ENCODE data around the gene SIGLEC10. TPM values are rescaled to one million over a fixed set of nuclear protein-coding genes. Genes with fewer than 3 reads are reported as not detected.

Gene SIGLEC10
- total and polyA plus RNA-seq, 9 of the 15 experiments (the other 6 are each of a cell fraction or from before 2014, with no cell fraction given), result 0.10 to 1.8 (median 0.82) TPM

DNA sequence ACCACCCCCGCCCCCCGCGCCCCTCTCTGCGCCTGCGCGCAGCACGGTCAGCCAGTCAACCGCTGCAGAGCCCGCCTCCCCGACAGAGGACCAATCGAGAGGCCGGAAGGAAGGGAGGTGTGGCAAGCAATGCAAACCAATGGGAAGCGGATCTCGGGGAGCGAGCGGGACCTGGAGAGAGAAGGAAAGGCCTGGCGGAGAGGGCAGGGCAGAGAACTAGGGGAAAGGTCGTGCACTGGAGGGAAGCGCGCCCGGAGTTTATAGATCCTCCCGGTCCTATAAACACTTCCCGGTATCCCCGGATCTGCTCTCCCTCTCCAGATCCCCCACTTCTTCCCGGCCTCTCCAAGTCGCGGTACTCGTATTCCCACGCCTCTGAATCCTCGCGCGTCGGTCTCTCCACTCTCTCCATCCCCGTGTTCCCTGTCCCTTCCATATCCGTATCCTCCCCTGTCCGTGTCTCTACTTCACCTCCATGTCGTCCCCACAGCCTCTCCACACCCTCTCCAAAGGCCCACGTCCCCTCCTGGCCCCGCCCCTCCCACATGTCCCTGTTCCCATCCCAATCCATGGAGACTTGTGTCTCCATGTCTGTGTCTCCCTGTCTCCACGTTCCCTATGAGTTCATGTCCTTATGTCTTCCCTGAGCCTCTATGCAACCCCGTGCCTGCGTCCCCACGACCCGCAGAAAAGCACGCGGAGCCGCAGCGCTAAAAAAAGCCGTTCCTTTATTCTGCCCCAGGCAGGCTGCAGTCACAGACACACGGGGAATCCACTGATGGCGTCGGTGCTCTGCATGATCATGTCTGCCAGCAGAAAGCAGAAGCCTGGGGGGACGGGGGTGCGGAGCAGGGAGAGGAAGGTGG, 50.8 kb downstream of the SIGLEC10 start (continued):
- TF ChIP-seq, protein P1, sequence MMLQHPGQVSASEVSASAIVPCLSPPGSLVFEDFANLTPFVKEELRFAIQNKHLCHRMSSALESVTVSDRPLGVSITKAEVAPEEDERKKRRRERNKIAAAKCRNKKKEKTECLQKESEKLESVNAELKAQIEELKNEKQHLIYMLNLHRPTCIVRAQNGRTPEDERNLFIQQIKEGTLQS (IDR thresholded peaks at IDR 0.05), result no peak
- TF ChIP-seq, protein P1 (CRISPR knock-in tag; conservative IDR thresholded peaks at IDR 0.05), result no peak
- TF ChIP-seq KAT7 (CRISPR knock-in tag; IDR thresholded peaks at IDR 0.05; ENCODE audit: borderline replicate concordance) (no peak), EP400 (IDR thresholded peaks at IDR 0.05) (peak; percentile 54; the same call in 1 of the 2 replicates), PML (IDR thresholded peaks at IDR 0.05; ENCODE audit: low read length) (peak; percentile 77; the same call in 1 of the 2 replicates), MLX (CRISPR knock-in tag; conservative IDR thresholded peaks at IDR 0.05) (no peak), STAT5A (IDR thresholded peaks at IDR 0.05; ENCODE audit: borderline replicate concordance, low read length) (no peak), KLF16 (IDR thresholded peaks at IDR 0.05) (no peak), XRCC3 (IDR thresholded peaks at IDR 0.05) (no peak), NR2F6 (CRISPR knock-in tag; IDR thresholded peaks at IDR 0.05) (no peak), MTA3 (IDR thresholded peaks at IDR 0.05; ENCODE audit: borderline replicate concordance) (0 out of 2 replicates have a peak, but pooled peaks have one; percentile 38), ZBTB7A (IDR thresholded peaks at IDR 0.05; ENCODE audit: borderline replicate concordance, control insufficient read depth, low read depth, low read length) (no peak), ZNF707 (CRISPR knock-in tag; conservative IDR thresholded peaks at IDR 0.05) (no peak), CREM (IDR thresholded peaks at IDR 0.05; ENCODE audit: low read depth) (peak; percentile 23; the same call in 1 of the 2 replicates)
- TF ChIP-seq, protein P2, sequence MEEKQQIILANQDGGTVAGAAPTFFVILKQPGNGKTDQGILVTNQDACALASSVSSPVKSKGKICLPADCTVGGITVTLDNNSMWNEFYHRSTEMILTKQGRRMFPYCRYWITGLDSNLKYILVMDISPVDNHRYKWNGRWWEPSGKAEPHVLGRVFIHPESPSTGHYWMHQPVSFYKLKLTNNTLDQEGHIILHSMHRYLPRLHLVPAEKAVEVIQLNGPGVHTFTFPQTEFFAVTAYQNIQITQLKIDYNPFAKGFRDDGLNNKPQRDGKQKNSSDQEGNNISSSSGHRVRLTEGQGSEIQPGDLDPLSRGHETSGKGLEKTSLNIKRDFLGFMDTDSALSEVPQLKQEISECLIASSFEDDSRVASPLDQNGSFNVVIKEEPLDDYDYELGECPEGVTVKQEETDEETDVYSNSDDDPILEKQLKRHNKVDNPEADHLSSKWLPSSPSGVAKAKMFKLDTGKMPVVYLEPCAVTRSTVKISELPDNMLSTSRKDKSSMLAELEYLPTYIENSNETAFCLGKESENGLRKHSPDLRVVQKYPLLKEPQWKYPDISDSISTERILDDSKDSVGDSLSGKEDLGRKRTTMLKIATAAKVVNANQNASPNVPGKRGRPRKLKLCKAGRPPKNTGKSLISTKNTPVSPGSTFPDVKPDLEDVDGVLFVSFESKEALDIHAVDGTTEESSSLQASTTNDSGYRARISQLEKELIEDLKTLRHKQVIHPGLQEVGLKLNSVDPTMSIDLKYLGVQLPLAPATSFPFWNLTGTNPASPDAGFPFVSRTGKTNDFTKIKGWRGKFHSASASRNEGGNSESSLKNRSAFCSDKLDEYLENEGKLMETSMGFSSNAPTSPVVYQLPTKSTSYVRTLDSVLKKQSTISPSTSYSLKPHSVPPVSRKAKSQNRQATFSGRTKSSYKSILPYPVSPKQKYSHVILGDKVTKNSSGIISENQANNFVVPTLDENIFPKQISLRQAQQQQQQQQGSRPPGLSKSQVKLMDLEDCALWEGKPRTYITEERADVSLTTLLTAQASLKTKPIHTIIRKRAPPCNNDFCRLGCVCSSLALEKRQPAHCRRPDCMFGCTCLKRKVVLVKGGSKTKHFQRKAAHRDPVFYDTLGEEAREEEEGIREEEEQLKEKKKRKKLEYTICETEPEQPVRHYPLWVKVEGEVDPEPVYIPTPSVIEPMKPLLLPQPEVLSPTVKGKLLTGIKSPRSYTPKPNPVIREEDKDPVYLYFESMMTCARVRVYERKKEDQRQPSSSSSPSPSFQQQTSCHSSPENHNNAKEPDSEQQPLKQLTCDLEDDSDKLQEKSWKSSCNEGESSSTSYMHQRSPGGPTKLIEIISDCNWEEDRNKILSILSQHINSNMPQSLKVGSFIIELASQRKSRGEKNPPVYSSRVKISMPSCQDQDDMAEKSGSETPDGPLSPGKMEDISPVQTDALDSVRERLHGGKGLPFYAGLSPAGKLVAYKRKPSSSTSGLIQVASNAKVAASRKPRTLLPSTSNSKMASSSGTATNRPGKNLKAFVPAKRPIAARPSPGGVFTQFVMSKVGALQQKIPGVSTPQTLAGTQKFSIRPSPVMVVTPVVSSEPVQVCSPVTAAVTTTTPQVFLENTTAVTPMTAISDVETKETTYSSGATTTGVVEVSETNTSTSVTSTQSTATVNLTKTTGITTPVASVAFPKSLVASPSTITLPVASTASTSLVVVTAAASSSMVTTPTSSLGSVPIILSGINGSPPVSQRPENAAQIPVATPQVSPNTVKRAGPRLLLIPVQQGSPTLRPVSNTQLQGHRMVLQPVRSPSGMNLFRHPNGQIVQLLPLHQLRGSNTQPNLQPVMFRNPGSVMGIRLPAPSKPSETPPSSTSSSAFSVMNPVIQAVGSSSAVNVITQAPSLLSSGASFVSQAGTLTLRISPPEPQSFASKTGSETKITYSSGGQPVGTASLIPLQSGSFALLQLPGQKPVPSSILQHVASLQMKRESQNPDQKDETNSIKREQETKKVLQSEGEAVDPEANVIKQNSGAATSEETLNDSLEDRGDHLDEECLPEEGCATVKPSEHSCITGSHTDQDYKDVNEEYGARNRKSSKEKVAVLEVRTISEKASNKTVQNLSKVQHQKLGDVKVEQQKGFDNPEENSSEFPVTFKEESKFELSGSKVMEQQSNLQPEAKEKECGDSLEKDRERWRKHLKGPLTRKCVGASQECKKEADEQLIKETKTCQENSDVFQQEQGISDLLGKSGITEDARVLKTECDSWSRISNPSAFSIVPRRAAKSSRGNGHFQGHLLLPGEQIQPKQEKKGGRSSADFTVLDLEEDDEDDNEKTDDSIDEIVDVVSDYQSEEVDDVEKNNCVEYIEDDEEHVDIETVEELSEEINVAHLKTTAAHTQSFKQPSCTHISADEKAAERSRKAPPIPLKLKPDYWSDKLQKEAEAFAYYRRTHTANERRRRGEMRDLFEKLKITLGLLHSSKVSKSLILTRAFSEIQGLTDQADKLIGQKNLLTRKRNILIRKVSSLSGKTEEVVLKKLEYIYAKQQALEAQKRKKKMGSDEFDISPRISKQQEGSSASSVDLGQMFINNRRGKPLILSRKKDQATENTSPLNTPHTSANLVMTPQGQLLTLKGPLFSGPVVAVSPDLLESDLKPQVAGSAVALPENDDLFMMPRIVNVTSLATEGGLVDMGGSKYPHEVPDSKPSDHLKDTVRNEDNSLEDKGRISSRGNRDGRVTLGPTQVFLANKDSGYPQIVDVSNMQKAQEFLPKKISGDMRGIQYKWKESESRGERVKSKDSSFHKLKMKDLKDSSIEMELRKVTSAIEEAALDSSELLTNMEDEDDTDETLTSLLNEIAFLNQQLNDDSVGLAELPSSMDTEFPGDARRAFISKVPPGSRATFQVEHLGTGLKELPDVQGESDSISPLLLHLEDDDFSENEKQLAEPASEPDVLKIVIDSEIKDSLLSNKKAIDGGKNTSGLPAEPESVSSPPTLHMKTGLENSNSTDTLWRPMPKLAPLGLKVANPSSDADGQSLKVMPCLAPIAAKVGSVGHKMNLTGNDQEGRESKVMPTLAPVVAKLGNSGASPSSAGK (IDR thresholded peaks at IDR 0.05), result peak; percentile 33; the same call in 1 of the 2 replicates

All from K562 (cell line).